Measurements from ENCODE around the gene SGCA.

The SGCA gene

GRCh38 chr17:50207792-50208567, 42.2 kb downstream of the SGCA start:
- no peak for DNase-seq (ENCODE audit: low read depth in 2 of 2)

- DNase-seq (ENCODE audit: low read depth in 2 of 2) = no peak
These were observed 42.8 kb downstream of the SGCA start for GRCh38 chr17:50208611-50209061.

GRCh38 chr17:50209133-50209471, 43.3 kb downstream of the SGCA start:
- DNase-seq (ENCODE audit: low read depth in 2 of 2) = no peak

GRCh38 chr17:50209472-50210239, 43.9 kb downstream of the SGCA start:
- no peak for DNase-seq (ENCODE audit: low read depth in 2 of 2)

- no peak for DNase-seq (ENCODE audit: low read depth in 2 of 2)
These were observed 44.7 kb downstream of the SGCA start for GRCh38 chr17:50210240-50211225.

- no peak for DNase-seq (ENCODE audit: low read depth in 2 of 2)
These were observed 45.7 kb downstream of the SGCA start for GRCh38 chr17:50211249-50212120.

GRCh38 chr17:50212121-50212843, 46.5 kb downstream of the SGCA start:
- DNase-seq (ENCODE audit: low read depth in 2 of 2) = no peak

- DNase-seq (ENCODE audit: low read depth in 2 of 2) = peak in 1 of 2 experiments; percentile 23
These were observed 47.5 kb downstream of the SGCA start for GRCh38 chr17:50213026-50214022.

- no peak for DNase-seq (ENCODE audit: low read depth in 2 of 2)
These were observed 49.4 kb downstream of the SGCA start for GRCh38 chr17:50214976-50215760.

- DNase-seq (ENCODE audit: low read depth in 2 of 2) = no peak
These were observed 51.8 kb downstream of the SGCA start for GRCh38 chr17:50217591-50217990.

GRCh38 chr17:50218071-50218759, 52.4 kb downstream of the SGCA start:
- no peak for DNase-seq (ENCODE audit: low read depth in 2 of 2)

- DNase-seq (ENCODE audit: low read depth in 2 of 2) = no peak
These were observed 53.0 kb downstream of the SGCA start for GRCh38 chr17:50218771-50219315.

- DNase-seq (ENCODE audit: low read depth in 2 of 2) = no peak
These were observed 53.5 kb downstream of the SGCA start for GRCh38 chr17:50219342-50219741.

GRCh38 chr17:50219939-50220465, 54.2 kb downstream of the SGCA start:
- DNase-seq (ENCODE audit: low read depth in 2 of 2) = no peak

- DNase-seq (ENCODE audit: low read depth in 2 of 2) = no peak
These were observed 55.0 kb downstream of the SGCA start for GRCh38 chr17:50220811-50221210.

- no peak for DNase-seq (ENCODE audit: low read depth in 2 of 2)
These were observed 55.6 kb downstream of the SGCA start for GRCh38 chr17:50221266-50221863.
